K562 (cell line): ENCODE results near the gene ZNF335. TPM values are rescaled to one million over a fixed set of nuclear protein-coding genes. Genes with fewer than 3 reads are reported as not detected.
A peak's percentile ranks its signal among the peaks of the same experiment; 100 is the strongest.

ENCODE experiments used
- ATAC-seq: fragments of 200-7000 bp; cut with Tn5 transposase; 3 replicates; pipeline ENCODE4 v1.9.1; 2020; ENCODE audit warnings: moderate library complexity
- BruUV-seq: library from RNA; stranded (reverse); fragments of 400-500 nt; replicated peaks from 2 replicates; lab custom pipeline; 2021; lab: Mats Ljungman, UMichigan
- CTCF ChIA-PET: fragments of 300-600 bp; formaldehyde crosslinking; extraction: SDS; loops from one replicate; lab custom pipeline; 2021; ENCODE audit warnings: low intra/inter-chr PET ratio; lab: Yijun Ruan, JAX
- POLR2A ChIA-PET: fragments of 300-600, 350-650 bp; sonication (Branson Sonifier 250); formaldehyde crosslinking; extraction: SDS; loops from one replicate; lab custom pipeline; 2021; ENCODE audit warnings: antibody characterized with exemption, inconsistent platforms; lab: Yijun Ruan, JAX
- DNase-seq, 4 experiments: peaks; one replicate each; pipeline versions ENCODE4 v3.0.0 to v3.0.0-alpha.2; 2011 to 2018; ENCODE audit warnings: low spot score in 3 of 4, mixed read lengths in 3 of 4; ENCODE audit errors: extremely low read depth in 1 of 4
- FAIRE-seq: peaks from 2 replicates; lab custom pipeline; 2011; peaks lifted over from hg19 to GRCh38; lab: Jason Lieb, UNC
- H2AFZ ChIP-seq: 2 replicates; pipeline ENCODE4 v1.6.0; 2011; ENCODE audit warnings: low read depth, low read length, control low read depth, inconsistent platforms
- H3K27ac ChIP-seq: fragments of 200-600 bp; 3 replicates; pipeline ENCODE4 v1.8.0; 2011; ENCODE audit warnings: low read depth, mild to moderate bottlenecking, control low read depth, inconsistent platforms, low read length, moderate library complexity, mixed read lengths; ENCODE audit errors: extremely low read depth
- H3K27me3 ChIP-seq, 2 experiments: fragments of 300-600 bp in 1 of 2; 2 replicates in 1 of 2; 3 replicates in 1 of 2; pipeline versions ENCODE4 v1.6.0 to v1.8.0; 2011; ENCODE audit warnings: inconsistent platforms in 2 of 2, low read length in 2 of 2, mild to moderate bottlenecking in 1 of 2, mixed read lengths in 1 of 2, moderate library complexity in 1 of 2; ENCODE audit not compliant: control insufficient read depth in 2 of 2, insufficient read depth in 2 of 2
- H3K36me3 ChIP-seq: fragments of 300-600 bp; 3 replicates; pipeline ENCODE4 v1.8.0; 2011; ENCODE audit warnings: mild to moderate bottlenecking, low read length, inconsistent platforms; ENCODE audit not compliant: control insufficient read depth, insufficient read depth
- H3K4me1 ChIP-seq, 2 experiments: fragments of 200-600 bp in 1 of 2; replicated peaks in 1 of 2; 2 replicates in 1 of 2; 3 replicates in 1 of 2; pipeline versions ENCODE4 v1.5.1 to v1.8.0; 2011; ENCODE audit warnings: inconsistent platforms in 2 of 2, low read length in 2 of 2, mild to moderate bottlenecking in 1 of 2, mixed read lengths in 1 of 2, moderate library complexity in 1 of 2; ENCODE audit not compliant: control insufficient read depth in 2 of 2, insufficient read depth in 2 of 2
- H3K4me2 ChIP-seq: 2 replicates; pipeline ENCODE4 v1.6.1; 2011; ENCODE audit warnings: low read length, control low read depth, inconsistent platforms, mixed read lengths; ENCODE audit not compliant: insufficient read depth
- H3K4me3 ChIP-seq: fragments of 200-600 bp; sonication (generic), shearing (Covaris generic); 2 replicates; pipeline ENCODE4 v1.5.1; 2016; ENCODE audit warnings: control low read depth, inconsistent platforms
- H3K79me2 ChIP-seq: fragments of 200-600 bp; 3 replicates; pipeline ENCODE4 v1.8.0; 2011; ENCODE audit warnings: low read length, inconsistent platforms; ENCODE audit not compliant: control insufficient read depth, insufficient read depth
- H3K9ac ChIP-seq, 2 experiments: 2 replicates each; pipeline versions ENCODE4 v1.6.0 to v1.6.1; 2011; ENCODE audit warnings: low read depth in 2 of 2, low read length in 2 of 2, control low read depth in 1 of 2, inconsistent platforms in 1 of 2, mild to moderate bottlenecking in 1 of 2, mixed read lengths in 1 of 2; ENCODE audit not compliant: insufficient read depth in 1 of 2
- H3K9me1 ChIP-seq: one replicate; pipeline ENCODE4 v1.6.0; 2011; ENCODE audit warnings: inconsistent platforms, mild to moderate bottlenecking, low read length, moderate library complexity; ENCODE audit not compliant: control insufficient read depth, insufficient read depth
- H3K9me3 ChIP-seq: replicated peaks from 2 replicates; pipeline ENCODE4 v1.5.1; 2011; ENCODE audit warnings: low read depth, low read length, inconsistent platforms; ENCODE audit not compliant: control insufficient read depth, insufficient read depth
- H4K20me1 ChIP-seq: replicated peaks from 2 replicates; pipeline ENCODE4 v1.6.1; 2011; ENCODE audit warnings: low read length, inconsistent platforms, mixed read lengths; ENCODE audit not compliant: control insufficient read depth, insufficient read depth
- BHLHE40 ChIP-seq: IDR thresholded peaks from 2 replicates; pipeline ENCODE4 v1.6.1; 2011; ENCODE audit warnings: low read length, improper control_type of control experiment
- FOSL1 ChIP-seq: fragments of 200-800 bp; sonication (Bioruptor generic); conservative IDR thresholded peaks from 2 replicates; pipeline ENCODE4 v1.6.1; 2016; ENCODE audit warnings: missing genetic modification characterization, missing compliant biosample characterization
- KDM1A ChIP-seq, 2 experiments: fragments of 450-650 bp; IDR thresholded peaks; 2 replicates each; pipeline ENCODE4 v1.6.1; 2016; ENCODE audit warnings: mild to moderate bottlenecking in 2 of 2
- MAFG ChIP-seq: fragments of 450-650 bp; conservative IDR thresholded peaks from 2 replicates; pipeline ENCODE4 v1.6.1; 2016; ENCODE audit warnings: missing genetic modification characterization, missing compliant biosample characterization
- PML ChIP-seq: IDR thresholded peaks from 2 replicates; pipeline ENCODE4 v1.6.1; 2012; ENCODE audit warnings: low read length, inconsistent platforms
- RBFOX2 ChIP-seq: fragments of 200-400 bp; formaldehyde crosslinking; IDR thresholded peaks from 2 replicates; pipeline ENCODE4 v1.6.1; 2017; ENCODE audit warnings: low read depth, mild to moderate bottlenecking, low read length, moderate library complexity
- YY1 ChIP-seq, 3 experiments: IDR thresholded peaks; 2 replicates each; pipeline ENCODE4 v1.6.1; 2011; ENCODE audit warnings: low read length in 2 of 3, mild to moderate bottlenecking in 2 of 3, moderate library complexity in 2 of 3, borderline replicate concordance in 1 of 3, control low read depth in 1 of 3, low read depth in 1 of 3; ENCODE audit not compliant: insufficient read depth in 3 of 3, insufficient replicate concordance in 2 of 3, control insufficient read depth in 1 of 3, insufficient read length in 1 of 3; ENCODE audit errors: extremely low read depth in 1 of 3
- ZNF133 ChIP-seq: fragments of 250-450 bp; sonication (Bioruptor Pico); IDR thresholded peaks from 2 replicates; pipeline ENCODE4 v1.4.0; 2020; ENCODE audit warnings: mild to moderate bottlenecking
- ZNF175 ChIP-seq: fragments of 200-800 bp; sonication (Bioruptor generic); IDR thresholded peaks from 2 replicates; pipeline ENCODE4 v1.6.1; 2016; ENCODE audit warnings: low read depth, mild to moderate bottlenecking, missing genetic modification characterization, missing compliant biosample characterization
- ZNF282 ChIP-seq: sonication (generic); formaldehyde crosslinking; IDR thresholded peaks from 2 replicates; pipeline ENCODE4 v1.8.1; 2023; ENCODE audit warnings: missing genetic modification reagents
- WGBS: fragments of 100-300 bp; shearing (Covaris generic); methylation state at CpG from one replicate; pipeline ENCODE4 v1.1.6; 2016; ENCODE audit warnings: low coverage, mixed read lengths; ENCODE audit not compliant: insufficient coverage; ENCODE audit errors: missing lambda C conversion rate; 5-methylcytosine and 5-hydroxymethylcytosine counted together
- in situ Hi-C: fragments of 300-500 bp; cut with MboI; formaldehyde crosslinking; loops from 4 replicates; pipeline ENCODE4 v1.15.0; 2018; ENCODE audit warnings: inconsistent platforms, mixed read lengths
- intact Hi-C: fragments of 100-400 bp; cut with micrococcal nuclease; formaldehyde crosslinking; loops from 2 replicates; pipeline ENCODE4 v1.14.2; 2022
- polyA plus RNA-seq, 8 experiments: library from polyadenylated mRNA; depleted of rRNA in 4 of 8; stranded (reverse) in 5 of 8; unstranded in 3 of 8; fragments of >200 nt; fragmentation: Nextera tagmentation in 2 of 8; fragmentation: Illumina TruSeq in 1 of 8; extraction: Ambion mirVana in 2 of 8; extraction: Trizol in 1 of 8; gene quantifications; 2 replicates each; pipeline versions ENCODE4 v1.2.1 to v1.2.3, GENCODE V29; 2011 to 2014; ENCODE audit warnings: inconsistent platforms in 1 of 8, missing spikeins in 1 of 8
- total RNA-seq, 7 experiments: library from RNA; depleted of rRNA in 6 of 7; stranded (reverse); fragments of >200 nt in 6 of 7; fragmentation: Illumina TruSeq in 2 of 7; extraction: Trizol in 2 of 7; gene quantifications; 2 replicates each; pipeline versions ENCODE4 v1.2.1 to v1.2.3, GENCODE V29; 2011 to 2021; ENCODE audit warnings: low replicate concordance in 1 of 7
- TF ChIP-seq, protein P1 (sequence below): sonication (generic); formaldehyde crosslinking; IDR thresholded peaks from 2 replicates; pipeline ENCODE4 v1.8.1; 2022; ENCODE audit warnings: missing genetic modification reagents
- TF ChIP-seq, protein P2 (sequence below): fragments of 450-650 bp; IDR thresholded peaks from 2 replicates; pipeline ENCODE4 v1.6.1; 2016; ENCODE audit warnings: borderline replicate concordance
- TF ChIP-seq, protein P3 (sequence below), 2 experiments: IDR thresholded peaks; 2 replicates each; pipeline ENCODE4 v1.6.1; 2011; ENCODE audit warnings: borderline replicate concordance in 1 of 2, control low read depth in 1 of 2, low read depth in 1 of 2, low read length in 1 of 2, mild to moderate bottlenecking in 1 of 2, mixed read lengths in 1 of 2, moderate library complexity in 1 of 2; ENCODE audit not compliant: insufficient read depth in 1 of 2, insufficient read length in 1 of 2, poor library complexity in 1 of 2, severe bottlenecking in 1 of 2; ENCODE audit errors: extremely low read depth in 1 of 2
- TF ChIP-seq, protein P4 (sequence below): fragments of 250-450 bp; sonication (Bioruptor Pico); IDR thresholded peaks from 2 replicates; pipeline ENCODE4 v1.8.0; 2022; ENCODE audit warnings: inconsistent platforms, mild to moderate bottlenecking, moderate library complexity, borderline replicate concordance

ZNF335 gene
- total and polyA plus RNA-seq, 9 of the 15 experiments (the other 6 are each of a cell fraction or from before 2014, with no cell fraction given) = 0.39 to 16.0 (median 7.6) TPM

DNA sequence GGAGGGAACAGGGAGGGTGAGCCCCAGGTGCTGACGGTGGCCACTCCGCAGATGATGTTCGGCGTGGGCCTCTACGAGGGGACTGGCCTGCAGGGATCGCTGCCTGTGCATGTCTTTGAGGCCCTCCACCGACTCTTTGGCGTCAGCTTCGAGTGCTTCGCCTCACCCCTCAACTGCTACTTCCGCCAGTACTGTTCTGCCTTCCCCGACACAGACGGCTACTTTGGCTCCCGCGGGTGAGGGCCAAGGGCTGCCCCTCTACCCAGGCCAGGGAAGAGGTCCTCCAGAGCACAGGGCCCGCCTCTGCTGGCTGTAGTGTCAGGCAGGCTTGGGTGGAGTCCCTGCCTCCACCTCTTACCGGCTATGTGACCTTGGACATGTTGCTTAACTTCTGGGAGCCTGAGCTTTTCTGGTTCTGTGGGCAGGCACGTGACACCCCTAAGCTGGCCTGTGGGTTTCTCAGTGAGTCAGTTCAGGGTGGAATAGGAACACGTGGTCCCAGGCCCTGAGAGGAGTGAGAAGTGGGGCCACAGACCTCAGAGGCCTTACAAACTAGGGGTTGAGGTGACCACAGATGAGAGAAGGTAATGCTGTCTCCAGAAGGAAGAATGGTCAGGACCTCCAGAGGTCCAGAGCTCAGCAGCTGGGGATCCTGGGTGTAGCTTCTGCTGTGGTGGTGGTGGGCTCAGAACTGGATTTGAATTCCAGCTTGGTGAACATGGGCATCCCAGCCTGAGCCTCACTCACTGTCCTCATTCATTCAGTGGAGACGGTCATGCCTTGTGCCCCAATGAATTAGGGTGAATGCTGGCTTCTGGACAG is 25.6 kb downstream of the ZNF335 start:
- ChIA-PET CTCF (no interaction called here), POLR2A (interaction anchor here (0.8 to 2.4 kb wide), 3 partner anchors 8 to 24 kb away, joined by 4 to 16 read pairs (median 5); partner anchors contain the start of gene PCIF1)
- Histone ChIP-seq H3K27me3 (no peaks in the 10 kb centered on the region), H3K9me3 (no peaks in the 10 kb centered on the region), H3K9ac (peak overlapping the region in 1 of 2 experiments; percentile 37; a peak in 2 of 4 replicates), H3K4me1 (peaks cover 20 to 44% of the 10 kb centered on the region in 2 experiments), H3K4me3 (no peak overlapping the region), H3K9me1 (peaks cover 8% of the 10 kb centered on the region), H3K36me3 (peaks cover 89% of the 10 kb centered on the region), H3K4me2 (no peak overlapping the region), H3K79me2 (no peaks in the 10 kb centered on the region), H4K20me1 (peaks cover 13% of the 10 kb centered on the region; the same call in 1 of the 2 replicates), H3K27ac (peak overlapping the region; percentile 1; the same call in 1 of the 3 replicates), H2AFZ (no peak overlapping the region)
- BruUV-seq = no TSS peak
- in situ Hi-C loops = no loop called here
- ATAC-seq (no peak), FAIRE-seq (no peak), DNase-seq (peak in 1 of 4 experiments; percentile 48)
- WGBS = 86% methylated on average over 18 of the region's 20 CpGs
- intact Hi-C loops = no loop called here
- TF ChIP-seq BHLHE40 (peak; percentile 63), FOSL1 (tag) (peak; percentile 28; the same call in 1 of the 2 replicates), ZNF282 (CRISPR knock-in tag) (no peak), PML (no peak), ZNF133 (no peak), MAFG (tag) (no peak), YY1 (IDR thresholded peaks at IDR 0.05; ENCODE audit: borderline replicate concordance in 1 of 3, control insufficient read depth in 1 of 3, extremely low read depth in 1 of 3, insufficient read depth in 3 of 3, insufficient read length in 1 of 3, insufficient replicate concordance in 2 of 3, low read depth in 1 of 3, low read length in 2 of 3) (no peak), RBFOX2 (peak; percentile 37), KDM1A (IDR thresholded peaks at IDR 0.05) (no peak), ZNF175 (CRISPR knock-in tag) (no peak)
- TF ChIP-seq, protein P1, sequence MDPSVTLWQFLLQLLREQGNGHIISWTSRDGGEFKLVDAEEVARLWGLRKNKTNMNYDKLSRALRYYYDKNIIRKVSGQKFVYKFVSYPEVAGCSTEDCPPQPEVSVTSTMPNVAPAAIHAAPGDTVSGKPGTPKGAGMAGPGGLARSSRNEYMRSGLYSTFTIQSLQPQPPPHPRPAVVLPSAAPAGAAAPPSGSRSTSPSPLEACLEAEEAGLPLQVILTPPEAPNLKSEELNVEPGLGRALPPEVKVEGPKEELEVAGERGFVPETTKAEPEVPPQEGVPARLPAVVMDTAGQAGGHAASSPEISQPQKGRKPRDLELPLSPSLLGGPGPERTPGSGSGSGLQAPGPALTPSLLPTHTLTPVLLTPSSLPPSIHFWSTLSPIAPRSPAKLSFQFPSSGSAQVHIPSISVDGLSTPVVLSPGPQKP = no peak
- TF ChIP-seq, protein P2, sequence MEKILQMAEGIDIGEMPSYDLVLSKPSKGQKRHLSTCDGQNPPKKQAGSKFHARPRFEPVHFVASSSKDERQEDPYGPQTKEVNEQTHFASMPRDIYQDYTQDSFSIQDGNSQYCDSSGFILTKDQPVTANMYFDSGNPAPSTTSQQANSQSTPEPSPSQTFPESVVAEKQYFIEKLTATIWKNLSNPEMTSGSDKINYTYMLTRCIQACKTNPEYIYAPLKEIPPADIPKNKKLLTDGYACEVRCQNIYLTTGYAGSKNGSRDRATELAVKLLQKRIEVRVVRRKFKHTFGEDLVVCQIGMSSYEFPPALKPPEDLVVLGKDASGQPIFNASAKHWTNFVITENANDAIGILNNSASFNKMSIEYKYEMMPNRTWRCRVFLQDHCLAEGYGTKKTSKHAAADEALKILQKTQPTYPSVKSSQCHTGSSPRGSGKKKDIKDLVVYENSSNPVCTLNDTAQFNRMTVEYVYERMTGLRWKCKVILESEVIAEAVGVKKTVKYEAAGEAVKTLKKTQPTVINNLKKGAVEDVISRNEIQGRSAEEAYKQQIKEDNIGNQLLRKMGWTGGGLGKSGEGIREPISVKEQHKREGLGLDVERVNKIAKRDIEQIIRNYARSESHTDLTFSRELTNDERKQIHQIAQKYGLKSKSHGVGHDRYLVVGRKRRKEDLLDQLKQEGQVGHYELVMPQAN = no peak
- TF ChIP-seq, protein P3, sequence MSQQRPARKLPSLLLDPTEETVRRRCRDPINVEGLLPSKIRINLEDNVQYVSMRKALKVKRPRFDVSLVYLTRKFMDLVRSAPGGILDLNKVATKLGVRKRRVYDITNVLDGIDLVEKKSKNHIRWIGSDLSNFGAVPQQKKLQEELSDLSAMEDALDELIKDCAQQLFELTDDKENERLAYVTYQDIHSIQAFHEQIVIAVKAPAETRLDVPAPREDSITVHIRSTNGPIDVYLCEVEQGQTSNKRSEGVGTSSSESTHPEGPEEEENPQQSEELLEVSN (IDR thresholded peaks at IDR 0.05; ENCODE audit: borderline replicate concordance in 1 of 2, extremely low read depth in 1 of 2, insufficient read depth in 1 of 2, insufficient read length in 1 of 2, low read depth in 1 of 2, low read length in 1 of 2, poor library complexity in 1 of 2, severe bottlenecking in 1 of 2) = peak in 1 of 2 experiments; percentile 16
- TF ChIP-seq, protein P4, sequence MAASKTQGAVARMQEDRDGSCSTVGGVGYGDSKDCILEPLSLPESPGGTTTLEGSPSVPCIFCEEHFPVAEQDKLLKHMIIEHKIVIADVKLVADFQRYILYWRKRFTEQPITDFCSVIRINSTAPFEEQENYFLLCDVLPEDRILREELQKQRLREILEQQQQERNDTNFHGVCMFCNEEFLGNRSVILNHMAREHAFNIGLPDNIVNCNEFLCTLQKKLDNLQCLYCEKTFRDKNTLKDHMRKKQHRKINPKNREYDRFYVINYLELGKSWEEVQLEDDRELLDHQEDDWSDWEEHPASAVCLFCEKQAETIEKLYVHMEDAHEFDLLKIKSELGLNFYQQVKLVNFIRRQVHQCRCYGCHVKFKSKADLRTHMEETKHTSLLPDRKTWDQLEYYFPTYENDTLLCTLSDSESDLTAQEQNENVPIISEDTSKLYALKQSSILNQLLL (CRISPR knock-in tag) = no peak
